GM23338 (cell line): ENCODE data around the gene DGKB.

Source experiments
- CREB1 ChIP-seq: fragments of 250-450 bp; sonication (Bioruptor Pico); IDR thresholded peaks from 2 replicates; pipeline ENCODE4 v1.5.0; 2020; ENCODE audit warnings: low read depth, mild to moderate bottlenecking, moderate library complexity
- EZH2 ChIP-seq: fragments of 200-600 bp; sonication (generic); IDR thresholded peaks from one replicate; pipeline ENCODE4 v1.8.0; 2017; ENCODE audit warnings: antibody characterized with exemption, mild to moderate bottlenecking, low read depth; ENCODE audit not compliant: unreplicated experiment
- EZH2phosphoT487 ChIP-seq: fragments of 200-600 bp; sonication (generic); IDR thresholded peaks from one replicate; pipeline ENCODE4 v1.8.1; 2018; ENCODE audit warnings: antibody characterized with exemption; ENCODE audit not compliant: unreplicated experiment
- JUNB ChIP-seq: IDR thresholded peaks from one replicate; pipeline ENCODE4 v1.6.1; 2016; ENCODE audit warnings: antibody characterized with exemption; ENCODE audit not compliant: unreplicated experiment
- POLR2AphosphoS5 ChIP-seq: IDR thresholded peaks from 2 replicates; pipeline ENCODE4 v1.6.1; 2016; ENCODE audit warnings: antibody characterized with exemption, low read depth
- STAT1 ChIP-seq: IDR thresholded peaks from one replicate; pipeline ENCODE4 v1.6.1; 2016; ENCODE audit warnings: antibody characterized with exemption; ENCODE audit not compliant: unreplicated experiment
- ZNF114 ChIP-seq: fragments of 250-450 bp; sonication (Bioruptor Pico); IDR thresholded peaks from 2 replicates; pipeline ENCODE4 v1.5.0; 2020; ENCODE audit warnings: mild to moderate bottlenecking, moderate library complexity
- ZNF331 ChIP-seq: fragments of 250-450 bp; sonication (Bioruptor Pico); IDR thresholded peaks from 2 replicates; pipeline ENCODE4 v1.5.0; 2020; ENCODE audit warnings: low read depth, mild to moderate bottlenecking, moderate library complexity
- TF ChIP-seq, protein P1 (sequence below), 2 experiments: fragments of 200-600 bp in 1 of 2; sonication (generic) in 1 of 2; conservative IDR thresholded peaks; 2 replicates each; pipeline versions ENCODE4 v1.5.1 to v1.6.1; 2016 to 2017; ENCODE audit warnings: antibody characterized with exemption in 2 of 2, low read depth in 2 of 2, mild to moderate bottlenecking in 2 of 2, moderate library complexity in 1 of 2
- TF ChIP-seq, protein P2 (sequence below): IDR thresholded peaks from one replicate; pipeline ENCODE4 v1.6.1; 2018; ENCODE audit warnings: antibody characterized with exemption; ENCODE audit not compliant: unreplicated experiment

DNA sequence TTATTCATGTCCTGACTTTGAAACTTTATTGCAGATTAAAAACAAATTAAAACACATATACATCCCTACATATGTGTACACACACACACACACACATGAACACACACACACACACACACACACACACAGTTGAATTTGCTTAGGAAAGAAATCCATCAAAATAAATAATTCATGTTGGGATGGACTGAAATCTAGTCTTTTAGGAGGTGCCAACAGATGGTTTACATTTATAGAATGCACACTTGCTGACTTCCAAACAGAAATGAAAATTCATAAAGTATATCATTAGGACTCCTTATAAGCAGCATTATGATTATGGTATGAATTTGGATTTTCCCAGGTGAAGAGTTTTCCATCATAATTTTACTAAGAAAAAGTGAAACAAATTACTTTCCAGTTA, 642.5 kb downstream of the DGKB start:
- TF ChIP-seq, protein P1, sequence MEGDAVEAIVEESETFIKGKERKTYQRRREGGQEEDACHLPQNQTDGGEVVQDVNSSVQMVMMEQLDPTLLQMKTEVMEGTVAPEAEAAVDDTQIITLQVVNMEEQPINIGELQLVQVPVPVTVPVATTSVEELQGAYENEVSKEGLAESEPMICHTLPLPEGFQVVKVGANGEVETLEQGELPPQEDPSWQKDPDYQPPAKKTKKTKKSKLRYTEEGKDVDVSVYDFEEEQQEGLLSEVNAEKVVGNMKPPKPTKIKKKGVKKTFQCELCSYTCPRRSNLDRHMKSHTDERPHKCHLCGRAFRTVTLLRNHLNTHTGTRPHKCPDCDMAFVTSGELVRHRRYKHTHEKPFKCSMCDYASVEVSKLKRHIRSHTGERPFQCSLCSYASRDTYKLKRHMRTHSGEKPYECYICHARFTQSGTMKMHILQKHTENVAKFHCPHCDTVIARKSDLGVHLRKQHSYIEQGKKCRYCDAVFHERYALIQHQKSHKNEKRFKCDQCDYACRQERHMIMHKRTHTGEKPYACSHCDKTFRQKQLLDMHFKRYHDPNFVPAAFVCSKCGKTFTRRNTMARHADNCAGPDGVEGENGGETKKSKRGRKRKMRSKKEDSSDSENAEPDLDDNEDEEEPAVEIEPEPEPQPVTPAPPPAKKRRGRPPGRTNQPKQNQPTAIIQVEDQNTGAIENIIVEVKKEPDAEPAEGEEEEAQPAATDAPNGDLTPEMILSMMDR (conservative IDR thresholded peaks at IDR 0.05; ENCODE audit: low read depth in 2 of 2) = no peak
- no peak for TF ChIP-seq EZH2phosphoT487
- TF ChIP-seq POLR2AphosphoS5 = no peak
- no peak for TF ChIP-seq EZH2
- TF ChIP-seq, protein P2, sequence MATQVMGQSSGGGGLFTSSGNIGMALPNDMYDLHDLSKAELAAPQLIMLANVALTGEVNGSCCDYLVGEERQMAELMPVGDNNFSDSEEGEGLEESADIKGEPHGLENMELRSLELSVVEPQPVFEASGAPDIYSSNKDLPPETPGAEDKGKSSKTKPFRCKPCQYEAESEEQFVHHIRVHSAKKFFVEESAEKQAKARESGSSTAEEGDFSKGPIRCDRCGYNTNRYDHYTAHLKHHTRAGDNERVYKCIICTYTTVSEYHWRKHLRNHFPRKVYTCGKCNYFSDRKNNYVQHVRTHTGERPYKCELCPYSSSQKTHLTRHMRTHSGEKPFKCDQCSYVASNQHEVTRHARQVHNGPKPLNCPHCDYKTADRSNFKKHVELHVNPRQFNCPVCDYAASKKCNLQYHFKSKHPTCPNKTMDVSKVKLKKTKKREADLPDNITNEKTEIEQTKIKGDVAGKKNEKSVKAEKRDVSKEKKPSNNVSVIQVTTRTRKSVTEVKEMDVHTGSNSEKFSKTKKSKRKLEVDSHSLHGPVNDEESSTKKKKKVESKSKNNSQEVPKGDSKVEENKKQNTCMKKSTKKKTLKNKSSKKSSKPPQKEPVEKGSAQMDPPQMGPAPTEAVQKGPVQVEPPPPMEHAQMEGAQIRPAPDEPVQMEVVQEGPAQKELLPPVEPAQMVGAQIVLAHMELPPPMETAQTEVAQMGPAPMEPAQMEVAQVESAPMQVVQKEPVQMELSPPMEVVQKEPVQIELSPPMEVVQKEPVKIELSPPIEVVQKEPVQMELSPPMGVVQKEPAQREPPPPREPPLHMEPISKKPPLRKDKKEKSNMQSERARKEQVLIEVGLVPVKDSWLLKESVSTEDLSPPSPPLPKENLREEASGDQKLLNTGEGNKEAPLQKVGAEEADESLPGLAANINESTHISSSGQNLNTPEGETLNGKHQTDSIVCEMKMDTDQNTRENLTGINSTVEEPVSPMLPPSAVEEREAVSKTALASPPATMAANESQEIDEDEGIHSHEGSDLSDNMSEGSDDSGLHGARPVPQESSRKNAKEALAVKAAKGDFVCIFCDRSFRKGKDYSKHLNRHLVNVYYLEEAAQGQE = no peak
- TF ChIP-seq JUNB = no peak
- no peak for TF ChIP-seq STAT1
- no peak for TF ChIP-seq CREB1 (CRISPR knock-in tag)
- no peak for TF ChIP-seq ZNF331 (CRISPR knock-in tag)
- TF ChIP-seq ZNF114 (CRISPR knock-in tag) = no peak
